K562 (cell line): ENCODE data around the gene NFAM1. TPM values are rescaled to one million over a fixed set of nuclear protein-coding genes. Genes with fewer than 3 reads are reported as not detected.

Source experiments
- ATAC-seq: fragments of 200-7000 bp; cut with Tn5 transposase; 3 replicates; pipeline ENCODE4 v1.9.1; 2020; ENCODE audit warnings: moderate library complexity
- BruUV-seq: library from RNA; stranded (reverse); fragments of 400-500 nt; replicated peaks from 2 replicates; lab custom pipeline; 2021; lab: Mats Ljungman, UMichigan
- CTCF ChIA-PET: fragments of 300-600 bp; formaldehyde crosslinking; extraction: SDS; loops from one replicate; lab custom pipeline; 2021; ENCODE audit warnings: low intra/inter-chr PET ratio; lab: Yijun Ruan, JAX
- POLR2A ChIA-PET: fragments of 300-600, 350-650 bp; sonication (Branson Sonifier 250); formaldehyde crosslinking; extraction: SDS; loops from one replicate; lab custom pipeline; 2021; ENCODE audit warnings: antibody characterized with exemption, inconsistent platforms; lab: Yijun Ruan, JAX
- DNase-seq, 4 experiments: peaks; one replicate each; pipeline versions ENCODE4 v3.0.0 to v3.0.0-alpha.2; 2011 to 2018; ENCODE audit warnings: low spot score in 3 of 4, mixed read lengths in 3 of 4; ENCODE audit errors: extremely low read depth in 1 of 4
- FAIRE-seq: peaks from 2 replicates; lab custom pipeline; 2011; peaks lifted over from hg19 to GRCh38; lab: Jason Lieb, UNC
- H2AFZ ChIP-seq: 2 replicates; pipeline ENCODE4 v1.6.0; 2011; ENCODE audit warnings: low read depth, low read length, control low read depth, inconsistent platforms
- H3K27ac ChIP-seq: fragments of 200-600 bp; 3 replicates; pipeline ENCODE4 v1.8.0; 2011; ENCODE audit warnings: low read depth, mild to moderate bottlenecking, control low read depth, inconsistent platforms, low read length, moderate library complexity, mixed read lengths; ENCODE audit errors: extremely low read depth
- H3K27me3 ChIP-seq, 2 experiments: fragments of 300-600 bp in 1 of 2; 2 replicates in 1 of 2; 3 replicates in 1 of 2; pipeline versions ENCODE4 v1.6.0 to v1.8.0; 2011; ENCODE audit warnings: inconsistent platforms in 2 of 2, low read length in 2 of 2, mild to moderate bottlenecking in 1 of 2, mixed read lengths in 1 of 2, moderate library complexity in 1 of 2; ENCODE audit not compliant: control insufficient read depth in 2 of 2, insufficient read depth in 2 of 2
- H3K36me3 ChIP-seq: fragments of 300-600 bp; 3 replicates; pipeline ENCODE4 v1.8.0; 2011; ENCODE audit warnings: mild to moderate bottlenecking, low read length, inconsistent platforms; ENCODE audit not compliant: control insufficient read depth, insufficient read depth
- H3K4me1 ChIP-seq, 2 experiments: fragments of 200-600 bp in 1 of 2; replicated peaks in 1 of 2; 2 replicates in 1 of 2; 3 replicates in 1 of 2; pipeline versions ENCODE4 v1.5.1 to v1.8.0; 2011; ENCODE audit warnings: inconsistent platforms in 2 of 2, low read length in 2 of 2, mild to moderate bottlenecking in 1 of 2, mixed read lengths in 1 of 2, moderate library complexity in 1 of 2; ENCODE audit not compliant: control insufficient read depth in 2 of 2, insufficient read depth in 2 of 2
- H3K4me2 ChIP-seq: 2 replicates; pipeline ENCODE4 v1.6.1; 2011; ENCODE audit warnings: low read length, control low read depth, inconsistent platforms, mixed read lengths; ENCODE audit not compliant: insufficient read depth
- H3K4me3 ChIP-seq: fragments of 200-600 bp; sonication (generic), shearing (Covaris generic); 2 replicates; pipeline ENCODE4 v1.5.1; 2016; ENCODE audit warnings: control low read depth, inconsistent platforms
- H3K79me2 ChIP-seq: fragments of 200-600 bp; 3 replicates; pipeline ENCODE4 v1.8.0; 2011; ENCODE audit warnings: low read length, inconsistent platforms; ENCODE audit not compliant: control insufficient read depth, insufficient read depth
- H3K9ac ChIP-seq, 2 experiments: 2 replicates each; pipeline versions ENCODE4 v1.6.0 to v1.6.1; 2011; ENCODE audit warnings: low read depth in 2 of 2, low read length in 2 of 2, control low read depth in 1 of 2, inconsistent platforms in 1 of 2, mild to moderate bottlenecking in 1 of 2, mixed read lengths in 1 of 2; ENCODE audit not compliant: insufficient read depth in 1 of 2
- H3K9me1 ChIP-seq: one replicate; pipeline ENCODE4 v1.6.0; 2011; ENCODE audit warnings: inconsistent platforms, mild to moderate bottlenecking, low read length, moderate library complexity; ENCODE audit not compliant: control insufficient read depth, insufficient read depth
- H3K9me3 ChIP-seq: replicated peaks from 2 replicates; pipeline ENCODE4 v1.5.1; 2011; ENCODE audit warnings: low read depth, low read length, inconsistent platforms; ENCODE audit not compliant: control insufficient read depth, insufficient read depth
- H4K20me1 ChIP-seq: replicated peaks from 2 replicates; pipeline ENCODE4 v1.6.1; 2011; ENCODE audit warnings: low read length, inconsistent platforms, mixed read lengths; ENCODE audit not compliant: control insufficient read depth, insufficient read depth
- ARID1B ChIP-seq: fragments of 450-650 bp; IDR thresholded peaks from 2 replicates; pipeline ENCODE4 v1.6.1; 2016; ENCODE audit warnings: antibody characterized with exemption, mild to moderate bottlenecking, inconsistent platforms
- CHD4 ChIP-seq: fragments of 200-600 bp; sonication (generic); IDR thresholded peaks from 3 replicates; pipeline ENCODE4 v1.6.1; 2012; ENCODE audit warnings: low read depth, mild to moderate bottlenecking, mixed read lengths, low read length, inconsistent platforms; ENCODE audit not compliant: insufficient read depth, insufficient replicate concordance, poor library complexity, severe bottlenecking
- HMGN3 ChIP-seq: IDR thresholded peaks from 2 replicates; pipeline ENCODE4 v1.6.1; 2011; ENCODE audit warnings: borderline replicate concordance, low read depth, mild to moderate bottlenecking, mixed read lengths, low read length; ENCODE audit not compliant: insufficient read length; ENCODE audit errors: extremely low read depth
- MCM2 ChIP-seq: fragments of 450-650 bp; IDR thresholded peaks from 2 replicates; pipeline ENCODE4 v1.6.1; 2017; ENCODE audit warnings: low read depth, mild to moderate bottlenecking
- NEUROD1 ChIP-seq: fragments of 150-350 bp; IDR thresholded peaks from 2 replicates; pipeline ENCODE4 v1.6.1; 2014; ENCODE audit warnings: borderline replicate concordance, low read length, low read depth; ENCODE audit not compliant: partially characterized antibody
- PTBP1 ChIP-seq: fragments of 200-400 bp; formaldehyde crosslinking; IDR thresholded peaks from 2 replicates; pipeline ENCODE4 v1.6.1; 2017; ENCODE audit warnings: low read depth, low read length
- SIN3A ChIP-seq, 2 experiments: fragments of 150-350 bp in 1 of 2; IDR thresholded peaks; 2 replicates each; pipeline ENCODE4 v1.6.1; 2011 to 2016; ENCODE audit warnings: borderline replicate concordance in 2 of 2, low read depth in 2 of 2, low read length in 2 of 2, mild to moderate bottlenecking in 2 of 2, moderate library complexity in 2 of 2; ENCODE audit not compliant: control insufficient read depth in 1 of 2
- WGBS: fragments of 100-300 bp; shearing (Covaris generic); methylation state at CpG from one replicate; pipeline ENCODE4 v1.1.6; 2016; ENCODE audit warnings: low coverage, mixed read lengths; ENCODE audit not compliant: insufficient coverage; ENCODE audit errors: missing lambda C conversion rate; 5-methylcytosine and 5-hydroxymethylcytosine counted together
- in situ Hi-C: fragments of 300-500 bp; cut with MboI; formaldehyde crosslinking; loops from 4 replicates; pipeline ENCODE4 v1.15.0; 2018; ENCODE audit warnings: inconsistent platforms, mixed read lengths
- intact Hi-C: fragments of 100-400 bp; cut with micrococcal nuclease; formaldehyde crosslinking; loops from 2 replicates; pipeline ENCODE4 v1.14.2; 2022
- polyA plus RNA-seq, 8 experiments: library from polyadenylated mRNA; depleted of rRNA in 4 of 8; stranded (reverse) in 5 of 8; unstranded in 3 of 8; fragments of >200 nt; fragmentation: Nextera tagmentation in 2 of 8; fragmentation: Illumina TruSeq in 1 of 8; extraction: Ambion mirVana in 2 of 8; extraction: Trizol in 1 of 8; gene quantifications; 2 replicates each; pipeline versions ENCODE4 v1.2.1 to v1.2.3, GENCODE V29; 2011 to 2014; ENCODE audit warnings: inconsistent platforms in 1 of 8, missing spikeins in 1 of 8
- total RNA-seq, 7 experiments: library from RNA; depleted of rRNA in 6 of 7; stranded (reverse); fragments of >200 nt in 6 of 7; fragmentation: Illumina TruSeq in 2 of 7; extraction: Trizol in 2 of 7; gene quantifications; 2 replicates each; pipeline versions ENCODE4 v1.2.1 to v1.2.3, GENCODE V29; 2011 to 2021; ENCODE audit warnings: low replicate concordance in 1 of 7
- TF ChIP-seq, protein P1 (sequence below), 2 experiments: fragments of 450-650 bp in 1 of 2; sonication (generic) in 1 of 2; formaldehyde crosslinking; conservative IDR thresholded peaks; 2 replicates each; pipeline versions ENCODE4 v1.4.0 to v1.8.1; 2020 to 2022; ENCODE audit warnings: mild to moderate bottlenecking in 1 of 2, missing genetic modification reagents in 1 of 2
- TF ChIP-seq, protein P2 (sequence below): sonication (generic); formaldehyde crosslinking; IDR thresholded peaks from 2 replicates; pipeline ENCODE4 v1.8.0; 2022; ENCODE audit warnings: missing genetic modification reagents, mild to moderate bottlenecking, borderline replicate concordance
- TF ChIP-seq, protein P3 (sequence below): sonication (generic); formaldehyde crosslinking; IDR thresholded peaks from 2 replicates; pipeline ENCODE4 v1.8.0; 2022; ENCODE audit warnings: mild to moderate bottlenecking, missing genetic modification reagents, borderline replicate concordance
- TF ChIP-seq, protein P4 (sequence below): sonication (generic); formaldehyde crosslinking; IDR thresholded peaks from 2 replicates; pipeline ENCODE4 v1.8.1; 2022; ENCODE audit warnings: missing genetic modification reagents
- TF ChIP-seq, protein P5 (sequence below): fragments of 450-650 bp; IDR thresholded peaks from 2 replicates; pipeline ENCODE4 v1.6.1; 2016; ENCODE audit warnings: low read depth, mild to moderate bottlenecking, moderate library complexity

Gene NFAM1
- total and polyA plus RNA-seq, 9 of the 15 experiments (the other 6 are each of a cell fraction or from before 2014, with no cell fraction given) = 0.01 to 0.18 (median 0.03) TPM; not detected in 5

DNA sequence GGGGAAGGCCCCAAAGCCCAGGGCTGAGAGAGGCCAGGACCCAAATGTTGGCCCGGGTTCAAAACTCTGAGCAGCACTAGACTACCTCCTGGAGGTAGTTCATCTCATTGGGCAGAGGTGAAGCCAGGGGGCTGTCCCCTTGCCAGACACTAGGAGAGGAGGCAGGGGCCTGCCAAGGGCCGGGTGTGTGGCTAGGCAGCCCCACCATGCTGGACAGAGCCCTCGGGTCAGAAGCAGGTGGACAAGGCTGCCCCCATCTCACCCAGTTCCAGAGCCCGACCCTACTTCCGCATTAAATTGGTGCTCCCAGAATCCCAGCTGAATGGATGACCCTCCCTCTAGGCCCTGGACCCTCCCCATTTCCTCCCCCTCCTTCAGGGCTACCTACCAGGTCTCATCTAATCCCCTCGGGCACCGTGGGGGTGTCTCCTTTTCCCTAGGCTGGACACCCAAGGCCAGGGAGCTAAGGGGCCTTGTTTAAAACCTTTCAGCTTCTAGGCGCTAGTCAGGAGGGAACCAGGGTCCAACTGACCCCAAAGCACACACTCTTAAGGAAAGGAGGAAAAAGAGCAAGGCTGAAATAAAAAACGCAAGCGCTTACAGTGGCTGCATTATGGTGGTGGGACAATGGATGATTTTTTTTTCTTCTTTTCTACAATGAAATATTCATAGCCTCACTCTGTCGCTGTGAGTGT, 89.6 kb downstream of the NFAM1 start:
- Histone ChIP-seq H3K9me1 (no peaks in the 10 kb centered on the region), H3K4me1 (peaks cover 0 to 33% of the 10 kb centered on the region in 2 experiments; a peak in 2 of 5 replicates), H3K9ac (0 out of 4 replicates have a peak overlapping the region, but pooled peaks of 1 of the 2 experiments have one; percentile 58), H3K27me3 (no peaks in the 10 kb centered on the region; a peak in 3 of 5 replicates), H4K20me1 (peaks cover 9% of the 10 kb centered on the region; the same call in 1 of the 2 replicates), H2AFZ (no peak overlapping the region), H3K4me3 (no peak overlapping the region), H3K79me2 (no peaks in the 10 kb centered on the region), H3K36me3 (no peaks in the 10 kb centered on the region), H3K27ac (no peak overlapping the region), H3K4me2 (no peak overlapping the region), H3K9me3 (no peaks in the 10 kb centered on the region)
- TF ChIP-seq, protein P1, sequence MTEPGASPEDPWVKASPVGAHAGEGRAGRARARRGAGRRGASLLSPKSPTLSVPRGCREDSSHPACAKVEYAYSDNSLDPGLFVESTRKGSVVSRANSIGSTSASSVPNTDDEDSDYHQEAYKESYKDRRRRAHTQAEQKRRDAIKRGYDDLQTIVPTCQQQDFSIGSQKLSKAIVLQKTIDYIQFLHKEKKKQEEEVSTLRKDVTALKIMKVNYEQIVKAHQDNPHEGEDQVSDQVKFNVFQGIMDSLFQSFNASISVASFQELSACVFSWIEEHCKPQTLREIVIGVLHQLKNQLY (CRISPR knock-in tag; conservative IDR thresholded peaks at IDR 0.05) = no peak
- TF ChIP-seq, protein P2, sequence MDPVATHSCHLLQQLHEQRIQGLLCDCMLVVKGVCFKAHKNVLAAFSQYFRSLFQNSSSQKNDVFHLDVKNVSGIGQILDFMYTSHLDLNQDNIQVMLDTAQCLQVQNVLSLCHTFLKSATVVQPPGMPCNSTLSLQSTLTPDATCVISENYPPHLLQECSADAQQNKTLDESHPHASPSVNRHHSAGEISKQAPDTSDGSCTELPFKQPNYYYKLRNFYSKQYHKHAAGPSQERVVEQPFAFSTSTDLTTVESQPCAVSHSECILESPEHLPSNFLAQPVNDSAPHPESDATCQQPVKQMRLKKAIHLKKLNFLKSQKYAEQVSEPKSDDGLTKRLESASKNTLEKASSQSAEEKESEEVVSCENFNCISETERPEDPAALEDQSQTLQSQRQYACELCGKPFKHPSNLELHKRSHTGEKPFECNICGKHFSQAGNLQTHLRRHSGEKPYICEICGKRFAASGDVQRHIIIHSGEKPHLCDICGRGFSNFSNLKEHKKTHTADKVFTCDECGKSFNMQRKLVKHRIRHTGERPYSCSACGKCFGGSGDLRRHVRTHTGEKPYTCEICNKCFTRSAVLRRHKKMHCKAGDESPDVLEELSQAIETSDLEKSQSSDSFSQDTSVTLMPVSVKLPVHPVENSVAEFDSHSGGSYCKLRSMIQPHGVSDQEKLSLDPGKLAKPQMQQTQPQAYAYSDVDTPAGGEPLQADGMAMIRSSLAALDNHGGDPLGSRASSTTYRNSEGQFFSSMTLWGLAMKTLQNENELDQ = no peak
- no peak for TF ChIP-seq HMGN3
- no peak for TF ChIP-seq ARID1B
- TF ChIP-seq MCM2 = no peak
- TF ChIP-seq, protein P3, sequence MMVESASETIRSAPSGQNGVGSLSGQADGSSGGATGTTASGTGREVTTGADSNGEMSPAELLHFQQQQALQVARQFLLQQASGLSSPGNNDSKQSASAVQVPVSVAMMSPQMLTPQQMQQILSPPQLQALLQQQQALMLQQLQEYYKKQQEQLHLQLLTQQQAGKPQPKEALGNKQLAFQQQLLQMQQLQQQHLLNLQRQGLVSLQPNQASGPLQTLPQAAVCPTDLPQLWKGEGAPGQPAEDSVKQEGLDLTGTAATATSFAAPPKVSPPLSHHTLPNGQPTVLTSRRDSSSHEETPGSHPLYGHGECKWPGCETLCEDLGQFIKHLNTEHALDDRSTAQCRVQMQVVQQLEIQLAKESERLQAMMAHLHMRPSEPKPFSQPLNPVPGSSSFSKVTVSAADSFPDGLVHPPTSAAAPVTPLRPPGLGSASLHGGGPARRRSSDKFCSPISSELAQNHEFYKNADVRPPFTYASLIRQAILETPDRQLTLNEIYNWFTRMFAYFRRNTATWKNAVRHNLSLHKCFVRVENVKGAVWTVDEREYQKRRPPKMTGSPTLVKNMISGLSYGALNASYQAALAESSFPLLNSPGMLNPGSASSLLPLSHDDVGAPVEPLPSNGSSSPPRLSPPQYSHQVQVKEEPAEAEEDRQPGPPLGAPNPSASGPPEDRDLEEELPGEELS (CRISPR knock-in tag) = no peak
- TF ChIP-seq SIN3A (IDR thresholded peaks at IDR 0.05; ENCODE audit: borderline replicate concordance in 2 of 2, control insufficient read depth in 1 of 2, low read depth in 2 of 2, low read length in 2 of 2) = no peak
- TF ChIP-seq NEUROD1 = no peak
- no peak for TF ChIP-seq CHD4
- TF ChIP-seq, protein P4, sequence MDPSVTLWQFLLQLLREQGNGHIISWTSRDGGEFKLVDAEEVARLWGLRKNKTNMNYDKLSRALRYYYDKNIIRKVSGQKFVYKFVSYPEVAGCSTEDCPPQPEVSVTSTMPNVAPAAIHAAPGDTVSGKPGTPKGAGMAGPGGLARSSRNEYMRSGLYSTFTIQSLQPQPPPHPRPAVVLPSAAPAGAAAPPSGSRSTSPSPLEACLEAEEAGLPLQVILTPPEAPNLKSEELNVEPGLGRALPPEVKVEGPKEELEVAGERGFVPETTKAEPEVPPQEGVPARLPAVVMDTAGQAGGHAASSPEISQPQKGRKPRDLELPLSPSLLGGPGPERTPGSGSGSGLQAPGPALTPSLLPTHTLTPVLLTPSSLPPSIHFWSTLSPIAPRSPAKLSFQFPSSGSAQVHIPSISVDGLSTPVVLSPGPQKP (CRISPR knock-in tag) = no peak
- TF ChIP-seq, protein P5, sequence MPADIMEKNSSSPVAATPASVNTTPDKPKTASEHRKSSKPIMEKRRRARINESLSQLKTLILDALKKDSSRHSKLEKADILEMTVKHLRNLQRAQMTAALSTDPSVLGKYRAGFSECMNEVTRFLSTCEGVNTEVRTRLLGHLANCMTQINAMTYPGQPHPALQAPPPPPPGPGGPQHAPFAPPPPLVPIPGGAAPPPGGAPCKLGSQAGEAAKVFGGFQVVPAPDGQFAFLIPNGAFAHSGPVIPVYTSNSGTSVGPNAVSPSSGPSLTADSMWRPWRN = no peak
- TF ChIP-seq PTBP1 = no peak
- intact Hi-C loops (no loop called here), in situ Hi-C loops (no loop called here)
- ChIA-PET CTCF (no interaction called here), POLR2A (interaction anchor here (1.1 to 1.4 kb wide), 2 partner anchors 13 to 35 kb away, joined by 3 to 5 read pairs; no protein-coding TSS in a partner anchor)
- 59% methylated on average over 7 of the region's 11 CpGs for WGBS
- DNase-seq = no peak
- BruUV-seq = no TSS peak
- no peak for FAIRE-seq
- no peak for ATAC-seq
